GM12878 (cell line): ENCODE results near the gene NUMA1. TPM values are rescaled to one million over a fixed set of nuclear protein-coding genes. Genes with fewer than 3 reads are reported as not detected.
A peak's percentile ranks its signal among the peaks of the same experiment; 100 is the strongest.

ENCODE experiments used
- ASH2L ChIP-seq: fragments of 300-600, 200-600 bp; sonication (generic); IDR thresholded peaks from 2 replicates; pipeline ENCODE4 v1.6.1; 2017; ENCODE audit warnings: low read depth, mild to moderate bottlenecking, borderline replicate concordance
- CEBPB ChIP-seq, 2 experiments: fragments of 150-350 bp in 1 of 2; IDR thresholded peaks; 2 replicates each; pipeline ENCODE4 v1.6.1; 2012 to 2014; ENCODE audit warnings: low read depth in 2 of 2, low read length in 2 of 2, borderline replicate concordance in 1 of 2, inconsistent platforms in 1 of 2
- ESRRA ChIP-seq: IDR thresholded peaks from 2 replicates; pipeline ENCODE4 v1.6.1; 2012; ENCODE audit warnings: mild to moderate bottlenecking, low read length, improper control_type of control experiment
- FOXK2 ChIP-seq: fragments of 450-650 bp; IDR thresholded peaks from 2 replicates; pipeline ENCODE4 v1.6.1; 2017; ENCODE audit warnings: mild to moderate bottlenecking, moderate library complexity
- HCFC1 ChIP-seq: fragments of 150-350 bp; IDR thresholded peaks from 2 replicates; pipeline ENCODE4 v1.6.1; 2014; ENCODE audit warnings: low read length
- HDAC2 ChIP-seq: fragments of 200-600 bp; sonication (generic); IDR thresholded peaks from 2 replicates; pipeline ENCODE4 v1.6.1; 2017
- IKZF1 ChIP-seq: fragments of 450-650 bp; conservative IDR thresholded peaks from 2 replicates; pipeline ENCODE4 v1.6.1; 2017; ENCODE audit warnings: antibody characterized with exemption, mild to moderate bottlenecking
- JUND ChIP-seq: IDR thresholded peaks from 2 replicates; pipeline ENCODE4 v1.6.1; 2012; ENCODE audit warnings: low read depth, mild to moderate bottlenecking, low read length, improper control_type of control experiment, moderate library complexity
- PAX5 ChIP-seq: IDR thresholded peaks from 2 replicates; pipeline ENCODE4 v1.6.1; 2011; ENCODE audit warnings: low read depth, low read length, borderline replicate concordance
- PAX8 ChIP-seq: fragments of 450-650 bp; IDR thresholded peaks from 2 replicates; pipeline ENCODE4 v1.6.1; 2017; ENCODE audit warnings: mild to moderate bottlenecking, moderate library complexity
- RELB ChIP-seq: fragments of 450-650 bp; IDR thresholded peaks from 2 replicates; pipeline ENCODE4 v1.6.1; 2017; ENCODE audit warnings: low read depth, mild to moderate bottlenecking, moderate library complexity
- SREBF2 ChIP-seq: IDR thresholded peaks from 2 replicates; pipeline ENCODE4 v1.6.1; 2012; ENCODE audit warnings: mild to moderate bottlenecking, low read length
- SUPT20H ChIP-seq: IDR thresholded peaks from 2 replicates; pipeline ENCODE4 v1.6.1; 2011; ENCODE audit warnings: low read depth, mild to moderate bottlenecking, low read length, moderate library complexity, borderline replicate concordance; ENCODE audit not compliant: control insufficient read depth
- TBL1XR1 ChIP-seq: IDR thresholded peaks from 2 replicates; pipeline ENCODE4 v1.6.1; 2012; ENCODE audit warnings: low read depth, low read length, improper control_type of control experiment
- TCF7 ChIP-seq: IDR thresholded peaks from 2 replicates; pipeline ENCODE4 v1.6.1; 2014; ENCODE audit warnings: antibody characterized with exemption, borderline replicate concordance
- ZBTB40 ChIP-seq: fragments of 450-650 bp; IDR thresholded peaks from 2 replicates; pipeline ENCODE4 v1.6.1; 2016; ENCODE audit warnings: mild to moderate bottlenecking, moderate library complexity, borderline replicate concordance
- ZNF274 ChIP-seq: IDR thresholded peaks from one replicate; pipeline ENCODE4 v1.8.0; 2011; ENCODE audit not compliant: insufficient read length, insufficient read depth
- polyA plus RNA-seq, 11 experiments: library from polyadenylated mRNA; depleted of rRNA in 4 of 11; unstranded in 6 of 11; stranded (reverse) in 5 of 11; fragments of >200 nt; fragmentation: Nextera tagmentation in 4 of 11; fragmentation: Illumina TruSeq in 1 of 11; extraction: Ambion mirVana in 4 of 11; extraction: Trizol in 1 of 11; gene quantifications; 1 replicate in 1 of 11; 2 replicates in 10 of 11; pipeline versions ENCODE4 v1.2.1 to v1.2.3, GENCODE V29; 2011 to 2016; ENCODE audit warnings: inconsistent platforms in 2 of 11, missing spikeins in 2 of 11, low read depth in 1 of 11
- total RNA-seq, 4 experiments: library from RNA; depleted of rRNA in 3 of 4; stranded (reverse); fragments of >200 nt in 3 of 4; fragmentation: Illumina TruSeq in 1 of 4; extraction: Trizol in 1 of 4; gene quantifications; 2 replicates each; pipeline versions ENCODE4 v1.2.1 to v1.2.3, GENCODE V29; 2013 to 2021
- TF ChIP-seq, protein P1 (sequence below): IDR thresholded peaks from 2 replicates; pipeline ENCODE4 v1.6.1; 2012; ENCODE audit warnings: mild to moderate bottlenecking, low read depth, low read length

NUMA1 gene
- total and polyA plus RNA-seq, 10 of the 15 experiments (the other 5 are each of a cell fraction or from before 2014, with no cell fraction given): 5.5 to 111 (median 61.0) TPM

DNA sequence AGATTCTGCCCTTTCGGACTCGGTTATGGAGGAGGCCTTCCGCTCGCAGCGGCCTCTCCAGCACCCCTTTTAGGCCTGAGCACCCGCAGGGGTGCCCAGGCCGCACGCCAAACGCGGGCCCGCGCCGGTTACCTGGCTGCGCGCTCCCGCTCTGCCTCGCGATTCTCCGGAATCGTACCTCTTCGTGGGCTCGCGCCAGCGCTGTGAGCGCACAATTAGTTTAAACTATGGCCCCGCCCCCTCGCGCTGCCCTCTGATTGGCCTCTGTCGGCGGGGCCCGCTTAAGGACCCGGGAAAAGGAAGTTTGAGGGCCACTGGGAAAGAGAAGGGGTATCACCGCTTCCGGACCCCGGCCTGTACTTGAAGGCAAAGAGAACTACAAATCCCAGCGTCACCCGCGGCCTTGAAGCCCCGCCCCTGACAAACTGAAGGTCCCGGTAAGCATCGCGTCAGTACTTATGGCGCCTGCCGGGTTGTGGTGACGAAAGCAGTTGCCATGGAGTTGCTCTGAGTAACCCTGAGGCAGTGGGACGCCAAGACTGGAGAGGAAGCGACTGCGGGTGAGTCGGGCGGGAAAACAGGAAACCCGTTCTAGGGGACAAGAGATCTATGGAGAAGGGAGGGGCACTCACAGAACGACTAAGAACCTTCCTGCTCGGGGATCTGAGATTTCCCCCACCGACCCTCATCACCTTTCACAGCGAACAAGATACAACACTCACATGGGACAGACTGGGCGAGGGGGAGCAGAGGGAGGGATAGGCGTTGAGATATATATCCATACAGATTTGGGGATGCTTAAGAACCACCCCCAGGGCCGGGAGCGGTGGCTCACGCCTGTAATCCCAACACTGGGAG is at the start of gene NUMA1, which contains the start of gene LRRC51 (continued):
- TF ChIP-seq ZBTB40 (peak; percentile 90), SUPT20H (no peak), SREBF2 (no peak), RELB (peak; percentile 73; the same call in 1 of the 2 replicates), ESRRA (no peak), CEBPB (IDR thresholded peaks at IDR 0.05; ENCODE audit: borderline replicate concordance in 1 of 2, low read depth in 2 of 2, low read length in 2 of 2) (peak in 1 of 2 experiments; percentile 47; a peak in 1 of 4 replicates), TCF7 (no peak), ZNF274 (no peak), HCFC1 (peak; percentile 92), IKZF1 (peak; percentile 93), TBL1XR1 (no peak), PAX8 (no peak), ASH2L (0 out of 2 replicates have a peak, but pooled peaks have one; percentile 41), JUND (no peak), PAX5 (no peak), HDAC2 (0 out of 2 replicates have a peak, but pooled peaks have one; percentile 53), FOXK2 (no peak)
- TF ChIP-seq, protein P1, sequence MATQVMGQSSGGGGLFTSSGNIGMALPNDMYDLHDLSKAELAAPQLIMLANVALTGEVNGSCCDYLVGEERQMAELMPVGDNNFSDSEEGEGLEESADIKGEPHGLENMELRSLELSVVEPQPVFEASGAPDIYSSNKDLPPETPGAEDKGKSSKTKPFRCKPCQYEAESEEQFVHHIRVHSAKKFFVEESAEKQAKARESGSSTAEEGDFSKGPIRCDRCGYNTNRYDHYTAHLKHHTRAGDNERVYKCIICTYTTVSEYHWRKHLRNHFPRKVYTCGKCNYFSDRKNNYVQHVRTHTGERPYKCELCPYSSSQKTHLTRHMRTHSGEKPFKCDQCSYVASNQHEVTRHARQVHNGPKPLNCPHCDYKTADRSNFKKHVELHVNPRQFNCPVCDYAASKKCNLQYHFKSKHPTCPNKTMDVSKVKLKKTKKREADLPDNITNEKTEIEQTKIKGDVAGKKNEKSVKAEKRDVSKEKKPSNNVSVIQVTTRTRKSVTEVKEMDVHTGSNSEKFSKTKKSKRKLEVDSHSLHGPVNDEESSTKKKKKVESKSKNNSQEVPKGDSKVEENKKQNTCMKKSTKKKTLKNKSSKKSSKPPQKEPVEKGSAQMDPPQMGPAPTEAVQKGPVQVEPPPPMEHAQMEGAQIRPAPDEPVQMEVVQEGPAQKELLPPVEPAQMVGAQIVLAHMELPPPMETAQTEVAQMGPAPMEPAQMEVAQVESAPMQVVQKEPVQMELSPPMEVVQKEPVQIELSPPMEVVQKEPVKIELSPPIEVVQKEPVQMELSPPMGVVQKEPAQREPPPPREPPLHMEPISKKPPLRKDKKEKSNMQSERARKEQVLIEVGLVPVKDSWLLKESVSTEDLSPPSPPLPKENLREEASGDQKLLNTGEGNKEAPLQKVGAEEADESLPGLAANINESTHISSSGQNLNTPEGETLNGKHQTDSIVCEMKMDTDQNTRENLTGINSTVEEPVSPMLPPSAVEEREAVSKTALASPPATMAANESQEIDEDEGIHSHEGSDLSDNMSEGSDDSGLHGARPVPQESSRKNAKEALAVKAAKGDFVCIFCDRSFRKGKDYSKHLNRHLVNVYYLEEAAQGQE: no peak
